ENCODE results near the gene AOC1.

Gene AOC1

DNA sequence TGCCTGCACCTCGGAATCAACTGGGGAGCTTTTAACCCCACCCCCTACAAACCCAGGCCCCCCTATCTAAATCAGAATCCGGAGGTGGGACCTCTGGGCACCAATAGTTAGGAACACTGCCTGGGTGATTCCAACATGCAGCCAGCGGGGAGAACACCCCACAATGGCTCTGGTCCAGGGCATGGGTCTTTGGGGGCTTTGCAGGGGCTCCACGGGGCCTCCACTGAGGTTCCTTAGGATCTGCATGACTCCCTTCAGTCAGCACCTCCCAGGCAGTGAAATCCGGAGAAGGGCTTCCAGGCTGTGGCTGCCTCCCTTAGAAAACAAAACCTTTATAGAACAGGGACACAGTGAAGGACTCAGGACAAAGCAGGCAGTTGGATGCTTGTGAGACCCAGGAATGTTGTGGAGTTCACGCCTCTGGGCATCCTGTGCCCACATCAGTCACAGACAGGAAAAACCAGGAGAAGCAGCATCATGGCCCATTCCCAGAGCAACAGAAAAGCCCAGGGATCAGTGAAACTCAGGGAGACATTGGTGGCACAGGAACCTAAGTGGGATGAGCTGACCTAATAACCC is 16.5 kb upstream of the AOC1 start:
- DNase-seq (ENCODE audit: low read depth, low spot score): no peak

DNA sequence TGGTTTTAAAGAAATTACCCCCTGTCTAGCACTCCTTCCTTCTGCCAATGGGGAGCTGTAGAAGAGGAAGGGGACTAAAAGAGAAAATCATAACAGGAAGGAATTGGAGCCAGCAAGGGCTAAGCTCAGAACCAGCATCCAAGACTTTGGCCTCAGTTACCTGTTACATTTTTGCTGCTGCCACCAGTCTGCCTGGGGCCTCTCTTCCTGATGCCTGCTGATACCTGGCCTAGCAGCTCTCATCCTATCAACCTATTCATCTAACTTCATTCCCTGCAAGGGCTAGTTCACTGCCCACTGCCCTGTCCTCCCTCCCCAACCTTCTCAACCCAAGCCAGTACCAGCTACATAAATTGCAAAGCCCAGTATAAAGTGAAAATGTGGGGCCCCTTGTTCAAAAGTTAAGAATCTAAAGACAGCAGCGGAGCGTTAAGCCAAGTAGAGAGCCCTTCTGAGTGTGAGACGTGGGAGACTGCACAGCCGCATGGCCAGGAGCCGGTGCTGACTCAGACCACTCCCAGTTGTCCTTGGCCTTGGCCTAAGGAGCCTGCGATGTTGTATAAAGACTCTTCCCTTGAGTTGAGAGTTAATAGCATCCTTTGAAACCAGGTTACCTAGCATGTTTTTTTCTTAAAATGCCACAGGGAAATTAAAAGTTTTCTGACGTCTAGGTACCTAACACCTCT is 13.2 kb upstream of the AOC1 start:
- no peak for DNase-seq (ENCODE audit: low read depth, low spot score)

DNA sequence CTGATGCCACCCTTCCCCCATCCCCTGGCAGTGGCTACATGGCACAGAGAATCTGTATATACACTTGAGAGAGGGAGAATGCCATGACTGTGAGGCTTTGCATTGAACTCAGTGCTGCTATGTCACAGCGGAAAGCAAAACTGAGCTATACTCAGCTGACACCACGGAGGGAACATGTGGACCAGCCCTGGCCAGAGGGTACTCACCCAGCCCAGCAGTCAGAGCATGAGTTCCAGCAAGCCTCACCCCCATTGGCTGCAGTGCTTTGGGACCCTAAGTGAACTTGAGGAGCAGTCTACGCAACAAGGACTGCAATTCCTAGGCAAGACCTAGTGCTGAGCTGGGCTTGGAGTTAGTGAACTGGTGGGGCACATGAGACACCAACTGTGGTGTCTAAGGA is 10.3 kb upstream of the AOC1 start:
- no peak for DNase-seq (ENCODE audit: low read depth, low spot score)

DNA sequence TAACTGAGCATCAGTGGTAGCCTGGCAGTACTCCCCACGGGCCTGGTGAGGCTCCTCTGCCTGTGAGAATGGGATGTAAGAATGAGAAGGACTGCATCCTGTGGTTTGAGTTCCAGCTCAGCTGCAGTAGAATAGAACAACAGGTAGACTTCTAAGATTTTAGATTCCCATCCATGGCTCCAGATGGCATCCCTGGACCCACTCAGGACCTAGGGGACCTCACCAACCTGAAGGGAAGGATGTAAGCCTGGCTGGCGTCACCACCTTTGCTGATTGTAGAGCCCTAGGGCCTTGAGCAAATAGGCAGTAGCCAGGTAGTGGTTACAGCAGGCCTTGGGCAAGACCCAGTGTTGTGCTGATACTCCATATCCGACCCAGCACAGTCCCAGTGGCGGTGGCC is 9.6 kb upstream of the AOC1 start:
- DNase-seq (ENCODE audit: low read depth, low spot score): no peak

DNA sequence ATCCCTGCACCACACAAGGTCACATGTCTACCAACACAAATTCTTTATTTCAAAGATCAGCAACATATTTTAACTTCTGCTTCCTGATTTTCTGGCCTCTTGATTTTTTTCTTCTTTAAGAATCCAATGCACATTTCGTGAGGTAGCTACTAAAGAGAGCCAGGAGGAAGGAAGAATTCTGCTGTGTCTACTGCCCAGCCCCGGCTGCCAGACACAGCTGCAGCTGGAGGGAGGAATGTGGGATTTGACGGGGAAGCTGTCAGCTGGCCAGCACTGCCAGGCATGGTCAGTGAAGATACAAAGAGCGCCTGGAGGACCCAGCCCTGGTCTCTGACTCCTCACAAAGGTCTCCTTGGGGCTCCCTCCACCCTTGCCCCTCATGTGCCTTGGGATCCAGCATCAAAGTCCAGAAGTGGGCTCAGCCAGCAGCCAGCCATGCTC is 6.9 kb upstream of the AOC1 start:
- DNase-seq (ENCODE audit: low read depth, low spot score): no peak

DNA sequence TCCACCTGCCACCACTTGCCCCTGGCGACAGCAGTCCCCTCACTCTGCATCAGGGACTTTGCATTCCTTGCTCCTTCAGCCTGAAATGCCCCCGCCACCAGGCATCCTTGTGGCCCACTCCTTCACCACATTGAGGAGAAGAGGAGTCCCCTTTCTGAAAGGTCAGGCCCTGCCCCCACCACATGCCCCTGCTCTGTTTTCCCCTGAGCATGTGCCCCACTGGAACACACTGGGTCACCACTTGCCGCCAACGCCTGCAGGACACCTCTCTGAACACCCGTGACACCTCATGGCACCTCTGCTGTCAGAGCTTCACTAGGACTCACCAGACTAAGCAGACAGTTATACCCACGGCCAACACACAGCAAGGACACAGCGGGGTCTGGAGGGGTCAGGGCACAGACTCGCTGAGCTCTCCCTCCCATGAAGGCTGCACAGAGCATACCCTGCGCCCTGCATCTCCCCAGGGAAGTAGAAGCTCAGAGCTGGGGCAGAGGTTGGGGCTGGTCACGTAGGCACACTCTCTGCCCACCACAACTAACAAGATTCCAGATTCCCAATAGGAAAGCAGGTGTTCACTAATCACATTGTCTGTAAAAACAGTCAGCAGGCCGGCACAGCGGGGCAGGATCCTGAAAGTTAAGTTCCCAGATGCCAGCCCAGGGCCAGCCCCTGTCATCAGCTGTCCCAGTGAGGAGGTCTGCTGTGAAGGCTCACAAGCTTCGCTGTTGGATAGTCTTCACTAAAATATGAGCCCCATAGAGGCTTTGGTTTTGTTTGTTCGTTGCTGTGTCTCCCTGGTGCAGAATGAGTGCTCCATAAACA is 5.8 kb upstream of the AOC1 start:
- DNase-seq (ENCODE audit: low read depth, low spot score): no peak

DNA sequence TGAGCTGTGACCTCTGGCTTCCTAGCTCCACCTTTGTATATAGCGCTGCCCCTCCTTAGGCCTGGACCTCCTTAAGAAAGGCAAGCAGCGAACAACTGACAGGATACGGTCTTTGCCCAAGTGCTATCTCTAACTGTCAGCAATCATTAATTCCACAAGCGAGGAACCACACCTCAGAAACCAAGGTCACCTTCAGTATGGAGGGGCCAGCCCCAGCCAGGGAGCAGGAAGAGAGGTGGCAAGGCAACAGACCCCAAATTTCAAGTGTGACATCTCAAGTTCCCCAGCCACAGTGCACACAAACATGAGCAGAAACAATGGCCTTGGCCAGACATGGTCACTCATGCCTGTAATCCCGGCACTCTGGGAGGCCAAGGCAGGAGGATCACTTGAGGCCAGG is 4.8 kb upstream of the AOC1 start:
- no peak for DNase-seq (ENCODE audit: low read depth, low spot score)

DNA sequence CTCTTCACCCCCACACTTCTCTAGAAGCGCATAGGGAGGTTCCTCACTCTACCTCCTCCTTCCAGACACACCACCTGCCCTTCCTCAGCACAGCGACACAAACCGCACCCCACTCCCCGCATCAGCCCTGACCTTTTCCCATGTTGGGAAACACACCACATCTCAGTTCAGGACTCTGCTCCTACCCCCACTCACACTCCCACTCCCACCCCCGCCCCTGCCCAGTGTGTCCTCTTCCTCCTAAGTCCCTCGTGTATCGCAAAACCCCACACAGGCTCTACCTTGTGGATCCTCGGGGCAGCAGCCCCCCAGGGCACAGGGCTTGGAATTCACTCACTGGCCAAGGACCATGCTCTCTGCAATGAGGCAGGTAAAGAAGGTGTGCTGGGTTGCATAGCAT is 4.2 kb upstream of the AOC1 start:
- DNase-seq (ENCODE audit: low read depth, low spot score): no peak

DNA sequence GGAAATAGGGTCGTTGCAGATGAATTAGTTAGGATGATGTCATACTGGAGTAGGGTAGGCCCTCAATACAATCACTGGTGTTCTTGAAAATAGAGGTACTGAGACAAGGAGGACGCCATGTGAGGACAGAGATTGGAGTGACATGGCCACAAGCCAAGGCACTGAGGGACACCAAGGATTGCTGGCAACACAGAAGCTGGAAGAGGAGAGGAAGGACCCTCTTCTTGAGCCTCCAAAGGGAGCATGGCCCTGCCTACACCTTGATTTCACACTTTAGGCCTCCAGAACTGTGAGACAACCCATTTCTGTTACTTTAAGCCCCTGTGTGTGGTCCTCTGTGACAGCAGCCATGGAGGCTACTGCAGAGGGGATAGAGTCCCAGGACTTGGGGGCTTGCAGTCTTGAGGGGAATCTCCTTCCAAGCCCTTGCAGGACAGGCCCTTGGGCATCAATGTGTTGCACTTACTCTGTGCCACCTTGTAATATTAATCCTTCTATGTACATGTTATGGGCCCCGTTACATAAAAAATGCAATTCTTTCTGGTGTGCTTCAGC is 3.7 kb upstream of the AOC1 start:
- no peak for DNase-seq (ENCODE audit: low read depth, low spot score)

DNA sequence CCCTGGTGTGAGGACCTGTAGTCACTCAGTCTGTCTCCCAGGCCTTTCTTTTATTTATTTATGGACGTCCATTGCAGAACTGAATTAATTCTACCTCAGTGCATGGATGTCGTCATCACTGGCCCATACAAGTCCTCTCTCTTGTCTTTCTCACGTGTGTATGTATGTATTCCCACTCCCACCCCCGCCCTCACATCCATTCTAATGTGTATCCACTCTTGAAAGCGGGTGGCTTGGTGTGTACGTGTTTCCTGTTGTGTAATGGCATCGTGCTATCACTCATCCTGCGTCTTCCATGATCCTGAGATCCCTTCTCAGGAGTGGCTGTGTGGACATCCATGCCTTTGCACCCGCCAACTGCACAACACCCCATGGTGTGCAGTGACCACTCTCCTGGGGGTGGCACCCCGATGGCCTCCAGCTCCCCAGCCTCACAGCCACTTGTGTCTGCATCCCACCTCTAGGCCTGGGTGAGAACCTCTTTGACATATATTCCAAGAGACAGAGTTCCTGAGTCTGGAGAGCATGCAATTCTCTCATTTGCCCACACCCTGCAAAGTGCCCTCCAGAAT is 3.0 kb upstream of the AOC1 start:
- DNase-seq (ENCODE audit: low read depth, low spot score): no peak

DNA sequence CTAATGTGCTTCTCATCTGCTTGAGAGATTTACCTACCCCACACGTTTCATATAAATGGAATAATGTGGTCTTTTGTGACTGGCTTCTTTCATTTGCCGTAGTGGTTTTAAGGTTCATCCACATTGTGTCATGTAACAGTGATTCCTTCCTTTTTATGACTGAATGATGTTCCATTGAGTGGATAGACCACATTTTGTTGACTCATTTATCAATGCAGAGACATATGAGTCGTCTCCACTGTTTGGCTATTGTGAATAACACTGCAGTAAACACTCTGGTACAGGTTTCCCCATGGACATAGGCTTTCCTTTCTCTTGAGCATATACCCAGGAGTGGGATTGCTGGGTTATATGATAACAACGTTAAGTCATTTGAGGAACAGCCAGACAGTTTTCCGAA is 2.0 kb upstream of the AOC1 start:
- DNase-seq (ENCODE audit: low read depth, low spot score): no peak

DNA sequence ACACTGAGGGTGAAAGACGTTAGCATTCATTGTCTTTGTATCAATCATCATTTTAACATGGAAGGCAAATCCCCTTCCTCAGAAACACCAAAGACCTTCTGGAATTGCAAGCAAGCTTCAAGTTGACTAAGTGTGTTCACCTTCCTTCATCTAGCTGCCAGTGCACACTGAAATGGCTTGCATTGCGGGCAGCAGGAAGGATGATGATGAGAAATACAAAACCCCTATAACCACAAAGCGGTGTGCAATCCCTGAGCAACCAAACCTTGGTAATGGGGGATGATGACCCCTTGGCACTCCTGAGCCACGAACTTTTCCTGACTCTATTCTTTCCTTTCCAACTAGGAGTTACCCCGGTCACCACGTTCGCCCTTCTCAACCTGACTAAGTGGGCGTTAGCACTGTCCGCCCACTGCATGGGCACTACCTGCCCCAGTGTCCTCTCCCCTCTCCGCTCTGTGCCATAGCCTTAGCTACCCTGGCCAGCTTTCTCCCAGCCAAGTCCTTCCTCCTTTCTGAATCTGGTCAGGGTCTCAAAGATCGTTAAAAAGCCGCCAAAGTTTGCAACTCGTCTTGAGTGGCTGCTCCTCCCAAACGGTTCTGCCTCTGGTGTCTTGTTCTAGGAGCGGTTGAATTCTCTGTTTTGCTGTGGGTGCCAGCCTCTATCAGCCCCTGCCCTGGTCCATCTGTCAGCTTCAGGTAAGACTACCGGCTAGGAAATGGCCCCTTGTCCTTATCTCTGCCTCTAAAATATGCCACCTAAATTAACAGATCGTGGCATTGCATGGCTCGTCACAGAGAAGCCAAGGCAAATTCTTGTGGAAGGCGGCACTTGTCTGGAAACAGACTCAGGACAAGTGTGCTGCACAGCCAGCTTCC is 586 bp upstream of the AOC1 start:
- no peak for DNase-seq (ENCODE audit: low read depth, low spot score)

DNA sequence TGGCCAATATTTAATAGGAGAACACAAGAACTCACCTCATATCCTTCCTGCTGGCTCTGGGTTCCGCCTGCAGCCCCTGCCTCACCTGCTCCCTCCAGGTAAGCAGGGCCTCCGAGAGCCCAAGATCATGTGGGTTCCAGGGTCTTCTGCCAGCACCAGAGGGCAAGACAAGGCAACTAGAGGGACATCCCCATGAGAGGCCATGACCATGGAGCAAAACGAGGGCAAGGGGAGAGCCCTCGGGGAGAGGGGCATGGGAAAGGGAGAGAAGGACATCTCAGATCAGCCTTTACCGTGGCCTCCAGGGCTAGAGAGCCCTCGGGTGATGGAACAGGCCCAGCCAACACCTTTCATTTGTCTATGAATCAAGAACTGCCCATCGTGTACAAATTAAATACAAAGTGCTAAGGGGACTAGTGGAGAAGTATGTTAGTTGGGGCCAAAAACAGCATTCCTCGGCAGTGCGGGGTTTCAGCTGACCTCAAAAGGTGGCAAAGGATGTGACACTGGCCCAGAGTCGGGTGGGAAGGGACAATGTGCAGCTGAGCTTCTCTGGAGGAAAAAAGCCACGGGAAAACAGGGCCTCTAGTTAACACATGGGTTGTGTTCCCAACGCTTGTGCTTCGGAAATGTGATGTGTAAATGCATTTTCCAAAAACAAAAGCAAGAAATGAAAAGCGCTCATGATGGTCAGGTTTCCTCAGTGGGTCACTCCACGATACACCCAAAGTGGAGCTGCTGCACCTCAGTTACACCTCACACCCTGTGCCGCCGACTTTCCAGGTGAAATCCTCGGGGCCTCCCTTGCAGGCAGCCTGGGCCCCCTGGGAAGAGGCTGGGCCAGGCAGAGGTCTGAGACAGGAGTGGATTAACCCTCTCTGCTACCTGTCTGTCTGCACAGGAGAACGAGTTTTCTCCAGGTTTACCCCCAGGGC is 2.0 kb downstream of the AOC1 start:
- no peak for DNase-seq (ENCODE audit: low read depth, low spot score)

DNA sequence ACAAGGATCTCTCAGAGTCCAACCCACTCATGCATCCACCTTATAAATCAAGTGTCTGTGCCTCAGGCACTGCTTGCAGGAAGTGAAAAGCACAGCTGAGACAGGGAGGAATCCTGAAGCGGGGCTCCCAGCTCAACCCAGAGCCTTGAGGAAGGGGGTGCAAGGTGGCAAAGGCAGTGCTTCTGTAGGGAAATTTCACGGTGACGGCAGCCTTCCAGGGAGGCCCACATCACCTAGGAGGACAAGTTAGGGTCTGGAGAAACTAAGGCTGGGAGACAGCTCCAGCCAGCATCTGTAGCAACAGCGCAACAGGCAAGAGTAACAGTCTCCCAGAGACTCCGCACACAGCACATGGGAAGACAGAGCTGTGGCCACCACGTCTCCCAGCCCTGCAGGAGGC is 2.7 kb downstream of the AOC1 start:
- DNase-seq (ENCODE audit: low read depth, low spot score): no peak

DNA sequence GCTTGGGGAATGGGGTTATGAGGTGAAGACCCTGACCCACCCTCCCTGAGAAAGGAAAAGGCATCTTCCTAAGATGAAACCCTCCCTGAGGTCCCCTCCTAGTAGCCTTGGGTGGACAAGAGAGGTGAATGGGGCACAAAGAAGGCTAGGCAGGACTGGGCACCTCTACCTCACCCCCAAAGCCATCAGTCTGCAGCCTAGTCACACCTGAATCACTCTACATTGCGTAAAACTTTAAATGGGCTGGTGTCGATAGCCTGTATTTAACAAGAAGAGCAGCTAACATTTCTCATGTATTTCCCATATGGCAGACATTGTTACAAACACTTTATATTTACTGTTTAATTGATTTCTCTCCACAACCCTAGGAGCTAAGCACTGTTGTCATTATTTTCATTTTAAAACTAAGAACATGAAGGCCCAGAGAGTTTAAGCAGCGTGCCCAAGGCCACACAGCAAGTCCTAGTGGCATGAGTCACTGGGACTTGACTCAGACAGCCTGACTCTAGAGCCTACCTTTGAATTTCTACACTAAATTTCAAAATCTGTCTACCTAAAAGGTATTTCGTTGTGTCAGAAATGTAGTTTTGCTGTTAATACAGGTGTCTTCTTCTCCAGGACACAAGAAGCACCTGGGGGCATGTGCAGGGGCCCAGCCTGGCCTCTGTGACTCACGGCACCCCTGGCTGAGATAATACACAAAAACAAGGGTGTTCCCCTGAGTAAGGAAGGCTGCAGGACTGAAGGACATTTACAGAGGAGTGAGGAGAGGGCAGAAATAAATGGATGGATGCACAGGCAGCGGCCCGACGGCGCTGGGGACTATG is 3.4 kb downstream of the AOC1 start:
- no peak for DNase-seq (ENCODE audit: low read depth, low spot score)

DNA sequence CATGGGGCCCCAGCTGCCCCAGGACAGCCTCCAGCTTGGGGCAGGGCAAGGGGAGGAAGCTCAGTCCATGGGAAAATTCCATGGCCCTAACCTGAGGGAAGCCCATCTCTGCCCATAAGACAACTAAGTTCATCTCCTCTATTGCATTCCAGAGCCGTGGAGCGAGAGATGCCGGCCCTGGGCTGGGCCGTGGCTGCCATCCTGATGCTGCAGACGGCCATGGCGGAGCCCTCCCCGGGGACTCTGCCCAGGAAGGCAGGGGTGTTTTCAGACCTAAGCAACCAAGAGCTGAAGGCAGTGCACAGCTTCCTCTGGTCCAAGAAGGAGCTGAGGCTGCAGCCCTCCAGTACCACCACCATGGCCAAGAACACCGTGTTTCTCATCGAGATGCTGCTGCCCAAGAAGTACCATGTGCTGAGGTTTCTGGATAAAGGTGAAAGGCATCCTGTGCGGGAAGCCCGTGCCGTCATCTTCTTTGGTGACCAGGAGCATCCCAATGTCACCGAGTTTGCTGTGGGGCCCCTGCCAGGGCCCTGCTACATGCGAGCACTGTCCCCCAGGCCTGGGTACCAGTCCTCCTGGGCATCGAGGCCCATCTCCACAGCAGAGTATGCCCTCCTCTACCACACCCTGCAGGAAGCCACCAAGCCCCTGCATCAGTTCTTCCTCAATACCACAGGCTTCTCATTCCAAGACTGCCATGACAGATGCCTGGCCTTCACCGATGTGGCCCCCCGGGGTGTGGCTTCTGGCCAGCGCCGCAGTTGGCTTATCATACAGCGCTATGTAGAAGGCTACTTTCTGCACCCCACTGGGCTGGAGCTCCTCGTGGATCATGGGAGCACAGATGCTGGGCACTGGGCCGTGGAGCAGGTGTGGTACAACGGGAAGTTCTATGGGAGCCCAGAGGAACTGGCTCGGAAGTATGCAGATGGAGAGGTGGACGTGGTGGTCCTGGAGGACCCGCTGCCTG is 4.3 kb downstream of the AOC1 start:
- no peak for DNase-seq (ENCODE audit: low read depth, low spot score)

DNA sequence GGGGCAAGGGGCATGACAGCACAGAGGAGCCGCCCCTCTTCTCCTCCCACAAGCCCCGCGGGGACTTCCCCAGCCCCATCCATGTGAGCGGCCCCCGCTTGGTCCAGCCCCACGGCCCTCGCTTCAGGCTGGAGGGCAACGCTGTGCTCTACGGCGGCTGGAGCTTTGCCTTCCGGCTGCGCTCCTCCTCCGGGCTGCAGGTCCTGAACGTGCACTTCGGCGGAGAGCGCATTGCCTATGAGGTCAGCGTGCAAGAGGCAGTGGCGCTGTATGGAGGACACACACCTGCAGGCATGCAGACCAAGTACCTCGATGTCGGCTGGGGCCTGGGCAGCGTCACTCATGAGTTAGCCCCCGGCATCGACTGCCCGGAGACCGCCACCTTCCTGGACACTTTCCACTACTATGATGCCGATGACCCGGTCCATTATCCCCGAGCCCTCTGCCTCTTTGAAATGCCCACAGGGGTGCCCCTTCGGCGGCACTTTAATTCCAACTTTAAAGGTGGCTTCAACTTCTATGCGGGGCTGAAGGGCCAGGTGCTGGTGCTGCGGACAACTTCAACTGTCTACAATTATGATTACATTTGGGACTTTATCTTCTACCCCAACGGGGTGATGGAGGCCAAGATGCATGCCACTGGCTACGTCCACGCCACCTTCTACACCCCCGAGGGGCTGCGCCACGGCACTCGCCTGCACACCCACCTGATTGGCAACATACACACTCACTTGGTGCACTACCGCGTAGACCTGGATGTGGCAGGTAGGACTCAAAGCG is 5.1 kb downstream of the AOC1 start:
- no peak for DNase-seq (ENCODE audit: low read depth, low spot score)
